Measurements from ENCODE around the gene IRX3.

Gene IRX3

DNA sequence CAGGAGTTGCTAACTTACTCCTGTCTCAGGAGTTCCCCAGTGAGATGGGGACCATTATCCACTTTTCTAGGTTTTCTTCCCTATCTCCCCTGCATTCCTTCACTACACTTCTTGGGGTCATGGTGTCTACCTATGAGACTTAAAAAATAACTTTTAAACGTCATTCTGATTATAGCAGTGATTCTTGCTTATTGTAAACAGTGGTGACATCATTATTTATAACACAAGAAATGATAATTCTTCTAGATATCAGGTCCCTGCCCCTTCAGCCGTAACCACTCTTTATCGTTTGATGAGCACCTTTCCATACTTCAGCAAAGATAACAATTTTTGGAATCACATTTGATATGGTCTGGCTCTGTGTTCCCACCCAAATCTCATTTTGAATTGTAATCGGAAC, 27.2 kb upstream of the IRX3 start:
- Mint-ChIP-seq H3K27ac (no peak overlapping the region), H3K9me3 (no peaks in the 10 kb centered on the region), H3K4me1 (ENCODE audit: low read depth in 2 of 2) (no peaks in the 10 kb centered on the region)

DNA sequence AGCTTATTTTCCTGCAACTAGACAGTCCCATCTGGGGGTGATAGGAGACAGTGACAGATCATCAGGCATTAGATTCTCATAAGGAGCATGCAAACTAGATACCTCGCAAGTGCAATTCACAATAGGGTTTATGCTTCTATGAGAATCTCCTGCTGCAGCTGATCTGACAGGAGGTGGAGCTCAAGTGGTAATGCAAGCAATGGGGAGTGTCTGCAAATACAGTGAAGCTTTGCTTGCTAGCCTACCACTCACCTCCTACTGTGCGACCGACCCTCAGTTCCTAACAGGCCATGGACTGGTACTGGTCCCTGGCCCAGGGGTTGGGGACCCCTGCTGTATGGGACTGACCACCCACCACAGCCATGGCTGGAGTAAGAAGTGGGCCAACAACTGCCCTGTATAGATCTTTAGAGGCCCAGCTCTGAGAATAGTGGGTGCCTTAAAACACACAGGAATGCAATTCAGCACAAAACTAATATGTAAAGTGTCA, 26.0 kb upstream of the IRX3 start:
- Mint-ChIP-seq H3K9me3 (no peaks in the 10 kb centered on the region), H3K4me3 (no peak overlapping the region), H3K27ac (no peak overlapping the region), H3K4me1 (ENCODE audit: low read depth in 2 of 2) (no peaks in the 10 kb centered on the region), H3K36me3 (ENCODE audit: insufficient read depth) (no peaks in the 10 kb centered on the region), H3K27me3 (peaks cover 20 to 31% of the 10 kb centered on the region in 2 donors)
- DNase-seq = no peak
- ATAC-seq (replicated peaks) = no peak

More for the DNA sequence above, 27.2 kb upstream of the IRX3 start:
- no peaks in the 10 kb centered on the region for H3K36me3 Mint-ChIP-seq (ENCODE audit: insufficient read depth)
- peaks cover 14 to 23% of the 10 kb centered on the region in 2 donors for H3K27me3 Mint-ChIP-seq
- no peak overlapping the region for H3K4me3 Mint-ChIP-seq
- no peak for ATAC-seq (replicated peaks)
- no peak for DNase-seq

DNA sequence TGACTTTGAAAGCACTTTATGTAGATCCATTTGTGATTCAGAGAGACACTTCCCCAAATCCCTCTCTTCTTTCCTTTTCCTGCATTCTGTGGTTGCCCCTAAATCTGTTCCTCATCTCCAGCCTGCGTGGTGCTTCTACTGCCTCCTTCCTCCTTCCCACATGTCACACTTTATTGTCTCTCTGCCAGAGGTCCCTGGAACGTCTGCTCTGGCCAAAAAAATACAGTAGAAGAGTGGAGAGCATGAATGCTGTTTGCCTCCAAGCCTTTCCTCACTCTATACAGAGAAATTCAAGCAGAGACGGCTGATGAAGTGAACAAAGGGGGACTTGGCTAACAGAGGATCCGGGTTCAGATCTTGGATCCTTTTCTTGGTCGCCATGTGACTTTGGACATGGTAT, 22.8 kb upstream of the IRX3 start:
- Mint-ChIP-seq H3K9me3 (no peaks in the 10 kb centered on the region), H3K4me3 (no peak overlapping the region), H3K4me1 (ENCODE audit: low read depth in 2 of 2) (no peaks in the 10 kb centered on the region), H3K36me3 (ENCODE audit: insufficient read depth) (no peaks in the 10 kb centered on the region), H3K27ac (no peak overlapping the region), H3K27me3 (peaks cover 24 to 52% of the 10 kb centered on the region in 2 donors)
- DNase-seq = no peak
- no peak for ATAC-seq (replicated peaks)

DNA sequence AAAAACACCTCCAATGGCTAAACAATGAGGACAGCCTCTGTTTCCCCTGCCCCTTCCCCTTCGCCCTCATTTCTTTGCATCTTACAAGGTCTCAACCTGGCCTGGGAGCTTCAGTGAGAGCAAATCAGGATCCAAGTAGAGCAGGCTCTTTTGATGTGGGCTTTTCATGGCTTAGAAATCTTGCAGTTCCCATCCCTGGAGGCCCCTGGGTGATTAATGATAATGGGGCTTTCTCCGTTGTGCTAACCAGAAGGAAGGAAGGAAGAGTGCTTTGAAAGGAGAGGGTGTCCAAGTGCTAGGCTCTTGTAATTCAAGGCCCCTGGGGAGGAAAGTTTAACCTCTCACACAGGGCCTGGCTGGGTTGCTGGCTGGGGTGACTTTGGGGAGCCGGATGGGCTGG, 18.5 kb upstream of the IRX3 start:
- no peak overlapping the region for H3K4me3 Mint-ChIP-seq
- H3K9me3 Mint-ChIP-seq = no peaks in the 10 kb centered on the region
- ATAC-seq (replicated peaks) = no peak
- no peaks in the 10 kb centered on the region for H3K36me3 Mint-ChIP-seq (ENCODE audit: insufficient read depth)
- no peak overlapping the region for H3K27ac Mint-ChIP-seq
- DNase-seq = no peak
- peaks cover 21 to 61% of the 10 kb centered on the region in 2 donors for H3K27me3 Mint-ChIP-seq
- H3K4me1 Mint-ChIP-seq (ENCODE audit: low read depth in 2 of 2) = no peaks in the 10 kb centered on the region

DNA sequence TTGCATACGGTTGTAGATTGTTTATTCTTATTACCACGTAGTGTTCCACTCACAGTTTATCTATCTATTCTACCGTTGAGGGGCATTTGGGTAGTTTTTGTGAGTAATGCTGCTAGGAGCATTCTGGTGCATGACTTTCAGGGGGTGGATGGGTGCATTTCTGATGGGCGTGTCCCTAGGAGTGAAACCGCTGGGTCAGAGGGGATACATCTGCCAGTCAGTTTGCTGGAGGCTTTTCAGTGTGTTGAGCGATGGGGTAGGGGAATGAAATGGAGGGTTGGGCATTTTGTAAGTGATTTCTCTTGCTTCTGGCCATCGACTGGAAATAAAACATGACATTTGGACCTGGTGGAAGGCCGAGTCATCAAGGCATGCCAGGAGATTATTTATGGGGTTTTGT, 17.0 kb upstream of the IRX3 start:
- DNase-seq (no peak), ATAC-seq (replicated peaks) (no peak)
- Mint-ChIP-seq H3K36me3 (ENCODE audit: insufficient read depth) (no peaks in the 10 kb centered on the region), H3K4me1 (ENCODE audit: low read depth in 2 of 2) (no peaks in the 10 kb centered on the region), H3K27ac (no peak overlapping the region), H3K4me3 (no peak overlapping the region), H3K27me3 (peaks cover 21 to 65% of the 10 kb centered on the region in 2 donors), H3K9me3 (no peaks in the 10 kb centered on the region)

DNA sequence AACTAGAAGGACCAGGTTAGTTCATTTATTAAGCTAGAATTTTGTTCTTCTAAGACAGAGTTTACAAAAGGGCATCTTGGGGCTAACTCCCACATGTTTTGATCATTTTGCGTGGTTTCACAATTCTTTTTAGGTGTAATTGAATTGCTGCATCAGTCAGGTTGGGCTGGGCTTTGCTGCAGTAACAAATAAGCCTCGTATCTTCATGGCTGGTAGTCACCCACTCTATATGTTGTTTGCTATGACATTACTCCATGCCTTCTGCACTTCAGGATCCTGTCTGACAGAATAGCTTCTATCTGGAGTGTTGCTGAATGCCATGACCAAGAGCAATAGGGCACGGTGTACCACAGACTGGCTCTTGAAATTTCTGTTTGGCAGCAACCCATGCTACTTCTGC, 10.6 kb upstream of the IRX3 start:
- Mint-ChIP-seq H3K9me3 (peaks cover 2 to 8% of the 10 kb centered on the region in 2 donors), H3K27ac (no peak overlapping the region), H3K4me3 (no peak overlapping the region), H3K27me3 (peaks cover 22 to 41% of the 10 kb centered on the region in 2 donors), H3K4me1 (ENCODE audit: low read depth in 2 of 2) (no peaks in the 10 kb centered on the region), H3K36me3 (ENCODE audit: insufficient read depth) (no peaks in the 10 kb centered on the region)
- ATAC-seq (replicated peaks) (no peak), DNase-seq (no peak)

DNA sequence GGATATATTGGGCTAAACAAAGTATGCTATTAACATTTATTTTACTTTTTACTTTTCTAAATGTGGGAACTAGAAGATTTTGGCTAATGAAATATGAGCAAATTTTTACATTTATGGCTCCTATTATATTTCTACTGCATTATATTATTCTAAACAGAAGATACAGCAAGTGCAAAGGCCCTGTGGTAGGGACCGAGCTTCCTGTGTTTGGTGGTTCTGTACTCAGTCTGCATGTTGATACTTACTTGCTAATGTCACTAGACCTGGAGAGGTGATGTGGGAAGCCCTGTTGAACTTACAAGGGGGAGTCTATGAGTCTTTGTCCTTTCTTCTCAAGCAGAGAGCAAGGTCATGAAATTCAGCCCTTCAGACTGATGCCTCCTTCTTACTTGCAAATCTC, 10.0 kb upstream of the IRX3 start:
- H3K4me1 Mint-ChIP-seq (ENCODE audit: low read depth in 2 of 2) = no peaks in the 10 kb centered on the region
- ATAC-seq (replicated peaks) = no peak
- H3K27me3 Mint-ChIP-seq = peaks cover 24 to 47% of the 10 kb centered on the region in 2 donors
- no peak for DNase-seq
- H3K4me3 Mint-ChIP-seq = no peak overlapping the region
- H3K9me3 Mint-ChIP-seq = peaks cover 2 to 8% of the 10 kb centered on the region in 2 donors
- H3K36me3 Mint-ChIP-seq (ENCODE audit: insufficient read depth) = no peaks in the 10 kb centered on the region
- no peak overlapping the region for H3K27ac Mint-ChIP-seq

DNA sequence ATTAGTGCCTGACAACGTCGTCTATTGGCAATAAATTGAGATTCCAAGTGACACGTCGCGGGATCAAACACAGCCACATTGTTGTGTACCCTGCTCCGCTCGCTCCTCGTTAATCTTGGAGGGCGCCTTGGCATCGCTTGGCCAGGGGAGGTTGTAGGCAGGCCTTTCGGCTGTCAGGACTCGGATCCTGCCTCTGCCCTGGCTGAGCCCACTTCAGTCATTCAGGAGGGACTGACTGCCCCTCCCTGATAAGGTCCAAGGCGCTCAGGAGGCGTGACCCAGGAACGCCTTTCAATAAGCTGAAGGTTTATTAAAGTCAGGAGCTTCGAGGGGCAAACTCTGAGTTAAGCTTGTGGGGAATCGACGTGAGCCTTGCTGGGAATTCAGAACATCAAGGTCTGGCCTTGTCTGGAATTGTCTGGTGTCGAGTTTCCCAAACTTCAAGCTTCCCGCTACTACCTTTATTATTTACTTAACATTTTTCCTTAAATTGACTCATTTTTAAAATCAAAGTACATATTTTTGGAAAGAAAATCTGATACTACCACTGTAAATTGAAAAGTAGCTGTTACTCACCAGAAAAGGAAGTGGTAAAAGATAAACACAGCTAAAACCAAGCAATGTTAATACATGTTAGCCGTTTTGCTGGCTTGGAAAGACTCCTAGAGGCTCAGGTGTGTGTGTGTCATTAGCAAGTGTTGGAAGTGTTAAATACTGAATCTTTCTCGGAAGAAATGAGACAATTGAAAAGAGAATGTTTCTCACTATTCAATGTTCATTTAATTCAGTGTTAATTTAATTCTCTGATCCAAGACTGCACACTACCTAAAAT, 5.3 kb upstream of the IRX3 start:
- DNase-seq (no peak), ATAC-seq (replicated peaks) (no peak)
- H3K36me3 Mint-ChIP-seq (ENCODE audit: insufficient read depth) = peaks cover 3% of the 10 kb centered on the region
- peaks cover 2 to 8% of the 10 kb centered on the region in 2 donors for H3K9me3 Mint-ChIP-seq
- no peak overlapping the region for H3K4me3 Mint-ChIP-seq
- peaks cover 56 to 82% of the 10 kb centered on the region in 2 donors for H3K27me3 Mint-ChIP-seq
- H3K27ac Mint-ChIP-seq = no peak overlapping the region
- peaks cover 5% of the 10 kb centered on the region in 2 donors for H3K4me1 Mint-ChIP-seq (ENCODE audit: low read depth in 2 of 2)

DNA sequence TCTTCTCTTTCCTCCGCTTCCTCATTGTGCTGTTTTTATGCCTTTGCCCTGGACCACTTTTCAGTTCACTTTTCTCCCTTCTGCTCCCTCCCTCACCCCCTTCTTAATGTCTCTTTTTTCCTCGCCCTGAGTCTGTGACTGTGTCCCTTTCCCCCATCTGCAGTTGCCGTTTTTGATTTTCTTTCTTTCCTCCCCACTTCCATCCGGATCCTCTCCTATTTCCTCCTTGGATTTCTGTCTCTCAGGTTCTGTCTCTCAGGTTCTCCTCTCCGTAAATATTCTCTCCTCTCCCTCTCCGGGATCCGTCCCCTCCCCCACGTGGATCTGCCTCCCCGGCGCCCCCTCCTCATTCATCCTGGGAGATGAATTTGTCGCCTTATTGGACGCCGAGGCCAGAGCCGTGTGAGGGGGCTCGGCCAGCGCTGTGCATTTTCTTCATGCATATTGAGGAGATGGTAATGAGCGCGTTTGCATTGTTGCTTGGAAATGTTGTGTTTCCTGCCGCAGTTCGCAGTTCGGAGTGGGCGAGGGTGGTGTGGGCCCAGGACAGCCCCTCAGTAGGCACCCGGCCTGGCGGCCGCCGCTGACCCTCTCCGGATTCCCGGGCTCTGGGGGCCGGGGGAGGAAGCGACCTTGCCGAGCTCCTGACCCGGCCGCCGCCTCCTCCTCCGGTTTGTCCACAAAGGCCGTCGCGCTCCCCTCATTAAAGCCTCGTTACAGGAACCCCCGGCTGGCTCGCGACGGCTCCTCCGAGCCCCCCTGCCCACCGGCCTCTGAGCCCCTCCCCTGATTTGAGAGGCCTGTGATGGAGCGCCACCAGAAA, 4.5 kb upstream of the IRX3 start:
- peaks cover 5 to 10% of the 10 kb centered on the region in 2 donors for H3K4me1 Mint-ChIP-seq (ENCODE audit: low read depth in 2 of 2)
- H3K36me3 Mint-ChIP-seq (ENCODE audit: insufficient read depth) = peaks cover 3% of the 10 kb centered on the region
- H3K27me3 Mint-ChIP-seq = peaks cover 62 to 90% of the 10 kb centered on the region in 2 donors
- H3K27ac Mint-ChIP-seq = no peak overlapping the region
- H3K9me3 Mint-ChIP-seq = peaks cover 2 to 5% of the 10 kb centered on the region in 2 donors
- H3K4me3 Mint-ChIP-seq = no peak overlapping the region
- ATAC-seq (replicated peaks) (no peak), DNase-seq (no peak)

DNA sequence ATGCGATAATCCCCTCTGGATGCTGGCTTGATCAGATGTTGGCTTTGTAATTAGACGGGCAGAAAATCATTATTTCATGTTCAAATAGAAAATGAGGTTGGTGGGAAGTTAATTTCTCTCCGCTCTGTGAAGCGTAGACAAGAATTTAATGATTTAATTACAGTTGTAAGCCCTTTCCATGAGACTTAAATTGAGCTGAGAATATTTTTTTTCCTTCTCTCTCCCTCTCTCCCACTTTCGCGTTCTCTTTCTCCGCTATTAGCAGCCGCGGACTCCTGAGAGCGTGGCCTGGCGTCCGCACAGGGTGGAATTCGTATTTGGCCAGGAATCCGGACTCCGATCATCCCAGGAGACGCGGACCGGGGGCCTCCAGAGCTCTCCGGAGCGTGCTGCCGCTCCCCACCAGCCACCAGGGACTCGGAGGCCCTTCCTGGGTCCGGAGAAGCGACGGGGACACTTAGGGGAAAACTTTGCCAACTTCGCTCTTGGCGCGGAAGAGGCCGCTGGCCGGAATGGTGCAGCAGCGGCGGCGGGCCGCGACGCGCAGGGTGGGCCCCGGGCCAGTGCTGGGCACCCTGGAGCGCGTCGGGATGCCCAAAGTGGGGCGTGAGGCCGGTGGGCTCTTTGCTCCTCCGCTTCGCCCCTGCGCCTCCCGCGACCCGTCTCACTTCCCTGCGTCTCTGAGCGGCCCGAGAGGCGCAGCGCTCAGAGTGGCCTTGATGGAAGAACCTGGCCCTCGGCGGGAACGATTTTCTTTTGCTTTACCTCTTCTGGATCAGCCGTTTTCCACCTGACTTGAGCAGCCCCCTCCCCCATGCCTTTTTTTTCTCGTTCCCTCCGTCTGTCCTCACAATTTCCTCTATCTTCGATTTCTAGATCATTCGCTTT, 3.6 kb upstream of the IRX3 start:
- DNase-seq (no peak), ATAC-seq (replicated peaks) (no peak)
- Mint-ChIP-seq H3K4me3 (no peak overlapping the region), H3K4me1 (ENCODE audit: low read depth in 2 of 2) (peaks cover 8 to 12% of the 10 kb centered on the region in 2 donors), H3K36me3 (ENCODE audit: insufficient read depth) (peaks cover 6% of the 10 kb centered on the region), H3K27me3 (peaks cover 66 to 97% of the 10 kb centered on the region in 2 donors), H3K9me3 (no peaks in the 10 kb centered on the region), H3K27ac (no peak overlapping the region)

DNA sequence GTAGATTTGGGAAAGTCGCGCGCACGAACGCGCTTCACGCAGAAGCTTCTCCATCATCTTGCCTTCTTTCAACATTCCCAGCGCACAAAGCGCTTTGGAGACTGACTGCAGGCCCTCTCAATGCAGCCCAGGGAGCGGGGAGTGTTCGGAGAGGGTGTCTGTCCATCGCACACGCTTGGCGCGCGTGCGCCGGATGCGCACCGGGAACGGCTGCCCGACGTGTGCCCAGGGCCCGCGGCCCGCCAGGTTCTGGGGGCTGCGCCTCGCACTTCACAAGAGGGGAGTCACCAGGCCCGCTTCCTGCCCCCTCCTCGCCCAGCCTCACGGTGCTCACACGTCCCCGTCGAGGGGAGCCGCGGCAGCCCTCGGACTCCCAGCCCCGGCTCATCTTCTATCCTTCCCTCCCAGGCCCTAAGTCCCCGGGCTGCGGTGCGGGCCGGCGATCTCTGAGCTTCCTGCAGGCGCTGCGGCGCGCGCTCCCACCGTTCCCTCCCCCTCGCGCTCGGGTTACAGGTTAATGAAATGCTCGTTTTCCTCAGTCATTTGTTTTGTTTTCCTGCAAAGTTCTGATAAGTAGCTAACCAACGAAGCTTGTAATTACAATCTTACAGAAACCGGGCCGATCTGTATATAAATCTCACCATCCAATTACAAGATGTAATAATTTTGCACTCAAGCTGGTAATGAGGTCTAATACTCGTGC, 2.8 kb upstream of the IRX3 start:
- Mint-ChIP-seq H3K36me3 (ENCODE audit: insufficient read depth) (peaks cover 8% of the 10 kb centered on the region), H3K27me3 (peaks cover 67 to 98% of the 10 kb centered on the region in 2 donors), H3K4me1 (ENCODE audit: low read depth in 2 of 2) (peaks cover 12 to 13% of the 10 kb centered on the region in 2 donors), H3K27ac (no peak overlapping the region), H3K9me3 (no peaks in the 10 kb centered on the region), H3K4me3 (no peak overlapping the region)
- ATAC-seq (replicated peaks) = no peak
- no peak for DNase-seq

DNA sequence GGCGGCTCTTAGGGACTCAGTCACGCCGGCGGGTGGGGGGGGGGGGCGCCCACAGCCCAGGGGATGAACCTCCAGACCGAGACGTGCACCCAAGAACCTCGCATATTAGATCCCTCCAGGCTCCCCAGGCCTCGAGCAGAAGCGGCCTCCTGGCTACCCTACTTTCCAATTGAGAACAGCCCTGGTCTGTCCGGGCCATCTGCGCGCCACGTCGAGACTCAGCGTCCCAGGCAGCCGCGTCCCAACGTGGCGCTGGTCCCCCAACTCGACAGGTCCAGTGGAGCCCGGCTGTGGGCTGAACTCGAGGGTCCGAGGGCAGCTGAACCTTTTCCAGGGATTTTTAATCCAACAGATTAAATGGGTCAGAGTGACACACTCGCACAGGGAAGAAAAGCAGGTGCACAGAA, 2.3 kb upstream of the IRX3 start:
- peaks cover 12 to 13% of the 10 kb centered on the region in 2 donors for H3K4me1 Mint-ChIP-seq (ENCODE audit: low read depth in 2 of 2)
- H3K4me3 Mint-ChIP-seq = no peak overlapping the region
- ATAC-seq (replicated peaks) = no peak
- peaks cover 8% of the 10 kb centered on the region for H3K36me3 Mint-ChIP-seq (ENCODE audit: insufficient read depth)
- DNase-seq = no peak
- no peaks in the 10 kb centered on the region for H3K9me3 Mint-ChIP-seq
- no peak overlapping the region for H3K27ac Mint-ChIP-seq
- peaks cover 63 to 95% of the 10 kb centered on the region in 2 donors for H3K27me3 Mint-ChIP-seq

All from effector memory CD8-positive, alpha-beta T cell (primary cell).